ENCODE measurements around the gene GOLGA8M. TPM values are rescaled to one million over a fixed set of nuclear protein-coding genes. Genes with fewer than 3 reads are reported as not detected.
"Not testable (repeated sequence)": the region's sequence is repeated elsewhere in the genome, so short reads cannot be mapped to it uniquely, and the experiment has no call there.

The GOLGA8M gene

DNA sequence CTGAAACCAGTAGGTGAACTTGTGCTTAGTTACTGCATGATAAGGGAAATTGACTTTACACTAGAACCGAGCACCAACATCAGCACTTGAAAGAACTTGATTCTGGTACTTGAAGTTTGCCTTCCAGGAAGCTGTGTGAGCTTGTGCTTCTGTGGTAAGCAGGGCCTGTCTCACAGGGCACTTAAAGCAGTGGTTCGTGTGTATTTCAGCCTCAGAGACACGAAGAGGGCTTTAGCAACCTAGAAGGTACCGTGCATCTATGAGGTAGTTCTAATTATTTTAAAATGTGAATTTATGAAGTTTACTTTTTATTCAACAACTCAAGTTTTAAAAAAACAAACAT is 56.2 kb downstream of the GOLGA8M start:
- not testable (repeated sequence) for H3K79me1 ChIP-seq (ENCODE audit: low read length); H3K56ac ChIP-seq (ENCODE audit: low read length); H3K36me3 ChIP-seq (ENCODE audit: control insufficient read depth, insufficient read depth, low read length); H3K27ac ChIP-seq (ENCODE audit: low read depth, low read length); H2BK15ac ChIP-seq (replicated peaks; ENCODE audit: low read depth); H2BK5ac ChIP-seq (ENCODE audit: low read length); H3K79me2 ChIP-seq (ENCODE audit: control insufficient read depth, insufficient read depth, low read length); H2AK5ac ChIP-seq (ENCODE audit: low read length); H3K18ac ChIP-seq (ENCODE audit: low read length); DNase-seq; H3K9ac ChIP-seq (ENCODE audit: low read length); H3K4me3 ChIP-seq (ENCODE audit: low read length); H3K27me3 ChIP-seq (ENCODE audit: insufficient read depth, low read length, poor library complexity); H4K8ac ChIP-seq (ENCODE audit: low read depth, low read length); H4K5ac ChIP-seq (ENCODE audit: low read length); H3K4me2 ChIP-seq (ENCODE audit: low read length); H3K4me1 ChIP-seq (ENCODE audit: control insufficient read depth, low read depth, low read length); H2BK120ac ChIP-seq (ENCODE audit: low read depth, low read length); H3K23ac ChIP-seq (ENCODE audit: low read length); H3K4ac ChIP-seq (ENCODE audit: low read depth, low read length)
- no CpG with 5 or more reads among the region's 4 CpGs for WGBS (ENCODE audit: extremely low coverage, insufficient coverage, low lambda C conversion rate)

DNA sequence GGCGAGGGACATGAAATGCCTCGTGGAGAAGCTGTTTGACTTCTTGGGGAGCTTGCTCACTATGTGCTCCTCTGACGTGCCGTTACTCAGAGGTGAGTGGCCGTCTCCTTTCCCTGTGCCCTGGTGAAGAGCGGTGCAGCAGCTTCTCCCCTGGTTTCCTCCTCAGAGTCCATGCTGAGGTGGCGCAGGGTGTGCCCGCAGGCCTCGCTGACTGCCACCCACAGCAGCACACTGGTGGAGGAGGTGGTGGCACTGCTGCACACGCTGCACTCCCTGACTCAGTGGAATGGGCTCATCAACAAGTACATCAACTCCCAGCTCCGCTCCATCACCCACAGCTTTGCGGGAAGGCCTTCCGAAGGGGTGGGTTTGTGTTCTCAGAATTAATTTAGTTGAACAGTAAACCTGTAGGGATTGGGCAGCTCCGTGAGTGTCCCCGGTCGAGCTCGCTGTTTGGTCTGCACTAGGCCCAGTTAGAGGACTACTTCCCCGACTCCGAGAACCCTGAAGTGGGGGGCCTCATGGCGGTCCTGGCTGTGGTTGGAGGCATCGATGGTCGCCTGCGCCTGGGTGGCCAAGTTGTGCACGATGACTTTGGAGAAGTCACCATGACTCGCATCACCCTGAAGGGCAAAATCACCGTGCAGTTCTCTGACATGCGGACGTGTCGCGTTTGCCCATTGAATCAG is 56.7 kb downstream of the GOLGA8M start:
- H3K23ac ChIP-seq (ENCODE audit: low read length); H3K36me3 ChIP-seq (ENCODE audit: control insufficient read depth, insufficient read depth, low read length); H3K27me3 ChIP-seq (ENCODE audit: insufficient read depth, low read length, poor library complexity); H2AK5ac ChIP-seq (ENCODE audit: low read length); H3K4me3 ChIP-seq (ENCODE audit: low read length); H4K8ac ChIP-seq (ENCODE audit: low read depth, low read length); H3K27ac ChIP-seq (ENCODE audit: low read depth, low read length); H2BK15ac ChIP-seq (replicated peaks; ENCODE audit: low read depth); H3K4ac ChIP-seq (ENCODE audit: low read depth, low read length); H3K9ac ChIP-seq (ENCODE audit: low read length); H4K5ac ChIP-seq (ENCODE audit: low read length); H3K18ac ChIP-seq (ENCODE audit: low read length); H3K79me2 ChIP-seq (ENCODE audit: control insufficient read depth, insufficient read depth, low read length); DNase-seq; H2BK120ac ChIP-seq (ENCODE audit: low read depth, low read length); H3K4me1 ChIP-seq (ENCODE audit: control insufficient read depth, low read depth, low read length); H3K4me2 ChIP-seq (ENCODE audit: low read length); H2BK5ac ChIP-seq (ENCODE audit: low read length); H3K79me1 ChIP-seq (ENCODE audit: low read length); H3K56ac ChIP-seq (ENCODE audit: low read length): not testable (repeated sequence)
- WGBS (ENCODE audit: extremely low coverage, insufficient coverage, low lambda C conversion rate): no CpG with 5 or more reads among the region's 30 CpGs

DNA sequence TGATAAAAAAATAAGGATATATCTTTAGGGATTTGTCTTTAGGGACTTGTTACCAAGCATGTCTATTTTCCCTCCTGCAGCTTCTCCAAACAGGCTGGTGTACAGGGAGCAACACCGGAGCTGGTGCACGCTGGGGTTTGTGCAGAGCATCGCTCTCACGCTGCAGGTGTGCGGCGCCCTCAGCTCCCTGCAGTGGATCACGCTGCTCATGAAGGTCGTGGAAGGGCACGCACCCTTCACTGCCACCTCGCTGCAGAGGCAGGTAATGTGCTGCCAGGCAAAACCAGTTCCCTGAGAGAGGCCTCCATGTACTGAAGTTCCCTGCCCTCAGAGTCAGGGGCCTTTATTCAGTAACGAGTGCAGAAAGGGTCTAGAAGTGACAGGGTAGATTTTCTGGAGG is 58.0 kb downstream of the GOLGA8M start:
- H3K36me3 ChIP-seq (ENCODE audit: control insufficient read depth, insufficient read depth, low read length); H2AK5ac ChIP-seq (ENCODE audit: low read length); H2BK5ac ChIP-seq (ENCODE audit: low read length); H2BK15ac ChIP-seq (replicated peaks; ENCODE audit: low read depth); H4K5ac ChIP-seq (ENCODE audit: low read length); DNase-seq; H3K18ac ChIP-seq (ENCODE audit: low read length); H3K23ac ChIP-seq (ENCODE audit: low read length); H3K4ac ChIP-seq (ENCODE audit: low read depth, low read length); H3K4me2 ChIP-seq (ENCODE audit: low read length); H4K8ac ChIP-seq (ENCODE audit: low read depth, low read length); H3K4me3 ChIP-seq (ENCODE audit: low read length); H3K56ac ChIP-seq (ENCODE audit: low read length); H3K27me3 ChIP-seq (ENCODE audit: insufficient read depth, low read length, poor library complexity); H3K4me1 ChIP-seq (ENCODE audit: control insufficient read depth, low read depth, low read length); H3K79me1 ChIP-seq (ENCODE audit: low read length); H2BK120ac ChIP-seq (ENCODE audit: low read depth, low read length); H3K79me2 ChIP-seq (ENCODE audit: control insufficient read depth, insufficient read depth, low read length); H3K9ac ChIP-seq (ENCODE audit: low read length); H3K27ac ChIP-seq (ENCODE audit: low read depth, low read length): not testable (repeated sequence)
- WGBS (ENCODE audit: extremely low coverage, insufficient coverage, low lambda C conversion rate): no CpG with 5 or more reads among the region's 11 CpGs

DNA sequence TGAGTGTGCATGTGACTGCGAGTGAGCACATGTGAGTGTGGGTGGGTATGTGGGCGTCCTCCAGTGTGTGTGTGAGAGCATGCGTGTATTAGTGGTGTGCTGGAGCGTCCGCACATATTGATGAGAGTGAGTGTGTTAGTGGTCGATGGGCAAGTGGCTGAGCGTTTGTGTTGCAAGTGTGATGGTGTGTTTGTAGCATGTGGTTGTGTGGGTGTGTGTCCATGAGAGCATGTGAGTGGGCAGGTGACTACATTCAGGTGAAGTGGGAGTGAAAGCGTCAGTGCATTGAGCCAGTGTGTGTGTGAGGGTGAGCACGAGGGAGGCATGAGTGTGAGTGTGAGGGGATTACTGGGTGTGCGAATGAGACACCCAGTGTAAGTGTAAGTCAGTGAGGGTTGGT is 59.7 kb downstream of the GOLGA8M start:
- H3K27me3 ChIP-seq (ENCODE audit: insufficient read depth, low read length, poor library complexity); H3K36me3 ChIP-seq (ENCODE audit: control insufficient read depth, insufficient read depth, low read length); H3K79me1 ChIP-seq (ENCODE audit: low read length); H2AK5ac ChIP-seq (ENCODE audit: low read length); DNase-seq; H3K27ac ChIP-seq (ENCODE audit: low read depth, low read length); H3K9ac ChIP-seq (ENCODE audit: low read length); H3K4me1 ChIP-seq (ENCODE audit: control insufficient read depth, low read depth, low read length); H2BK15ac ChIP-seq (replicated peaks; ENCODE audit: low read depth); H3K56ac ChIP-seq (ENCODE audit: low read length); H3K4me2 ChIP-seq (ENCODE audit: low read length); H4K5ac ChIP-seq (ENCODE audit: low read length); H3K4me3 ChIP-seq (ENCODE audit: low read length); H3K4ac ChIP-seq (ENCODE audit: low read depth, low read length); H2BK5ac ChIP-seq (ENCODE audit: low read length); H2BK120ac ChIP-seq (ENCODE audit: low read depth, low read length); H3K18ac ChIP-seq (ENCODE audit: low read length); H3K23ac ChIP-seq (ENCODE audit: low read length); H3K79me2 ChIP-seq (ENCODE audit: control insufficient read depth, insufficient read depth, low read length); H4K8ac ChIP-seq (ENCODE audit: low read depth, low read length): not testable (repeated sequence)
- no CpG with 5 or more reads among the region's 10 CpGs for WGBS (ENCODE audit: extremely low coverage, insufficient coverage, low lambda C conversion rate)

Small RNA genes lying within 50 kb of the gene (small RNA-seq; reads per million reads assigned to genes)
- not detected for gene RN7SL719P (ENCODE audit: insufficient read depth)

All from mesendoderm (in vitro differentiated cells).